Inferior parietal cortex (tissue), 1 donor: ENCODE data around the gene DEK.

Experiments used
- DNase-seq: peaks from one replicate; pipeline ENCODE4 v3.0.0-alpha.2; 2016; ENCODE audit errors: extremely low spot score

Gene DEK

GRCh38 chr6:18265787-18266522 lies 1.6 kb upstream of the DEK start:
- no peak for DNase-seq

- peak; percentile 15 for DNase-seq
Measured at GRCh38 chr6:18264923-18265377, 620 bp upstream of the DEK start.

GRCh38 chr6:18263418-18264218 lies 712 bp downstream of the DEK start:
- peak; percentile 35 for DNase-seq

- DNase-seq: peak; percentile 20
Measured at GRCh38 chr6:18262702-18263417, 1.5 kb downstream of the DEK start.

- no peak for DNase-seq
Measured at GRCh38 chr6:18261877-18262276, 2.5 kb downstream of the DEK start.

DNA sequence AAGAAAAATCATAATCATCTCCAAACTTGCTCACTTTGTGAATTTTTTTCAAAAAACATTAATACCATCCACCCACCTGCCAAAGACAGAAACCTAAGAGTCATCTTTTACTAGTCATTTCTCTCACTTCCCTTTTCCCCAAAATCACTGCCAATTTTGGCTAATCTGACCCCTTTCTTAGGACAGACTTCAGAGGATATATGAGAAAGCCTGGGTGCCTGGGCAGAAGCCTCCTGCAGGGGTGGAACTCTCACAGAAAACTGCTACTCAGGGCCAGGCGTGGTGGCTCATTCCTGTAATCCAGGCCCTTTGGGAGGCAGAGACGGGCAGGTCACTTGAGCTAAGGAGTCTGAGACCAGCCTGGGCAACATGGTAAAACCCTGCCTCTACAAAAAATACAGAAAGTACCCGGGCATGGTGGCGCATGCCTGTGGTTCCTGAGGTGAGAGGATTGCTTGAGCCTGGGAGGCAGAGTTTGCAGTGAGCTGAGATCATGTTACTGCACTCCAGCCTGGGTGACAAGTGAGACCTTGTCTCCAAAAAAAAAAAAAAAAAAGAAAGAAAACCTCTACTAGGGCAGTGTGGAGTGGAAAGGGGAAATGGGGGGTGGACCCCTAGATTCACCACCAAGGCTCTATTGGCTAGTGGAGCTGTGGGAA lies 3.8 kb downstream of the DEK start:
- DNase-seq: no peak

DNA sequence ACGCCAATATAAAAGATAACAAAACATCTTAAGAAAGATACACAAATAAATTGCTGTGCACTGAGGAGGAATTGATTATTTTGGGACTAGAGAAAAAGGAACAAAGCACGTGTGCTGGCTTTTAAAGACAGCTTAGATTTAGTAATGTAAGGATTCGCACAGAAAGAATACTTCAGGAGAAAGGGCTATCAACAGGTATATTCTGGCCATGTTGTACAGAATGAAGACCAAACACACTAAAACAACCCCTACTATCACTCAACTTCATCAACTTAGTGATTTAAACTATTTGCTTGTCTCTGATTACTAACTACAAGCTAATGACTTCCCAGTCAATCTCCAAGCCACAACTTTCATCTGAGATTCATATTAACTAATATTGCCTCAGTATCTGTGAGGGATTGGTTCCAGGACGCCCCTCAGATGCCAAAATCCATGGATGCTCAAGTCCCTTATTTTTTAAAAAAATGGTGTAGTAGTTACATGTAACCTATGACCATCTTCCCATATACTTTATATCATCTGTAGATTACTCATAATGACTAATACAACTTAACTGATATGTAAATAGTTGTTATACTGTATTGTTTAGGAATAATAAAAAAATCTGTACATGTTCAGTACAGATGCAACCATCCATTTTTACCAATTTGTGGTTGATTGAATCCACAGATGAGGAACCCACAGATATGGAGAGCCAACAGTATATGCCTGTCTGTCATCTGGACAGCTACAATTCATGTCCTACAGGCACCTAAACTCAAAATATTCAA lies 4.5 kb downstream of the DEK start:
- no peak for DNase-seq

GRCh38 chr6:18254793-18255192 lies 9.5 kb downstream of the DEK start:
- DNase-seq: no peak

- DNase-seq: no peak
Measured at GRCh38 chr6:18253635-18254034, 10.7 kb downstream of the DEK start.

- DNase-seq: no peak
Measured at GRCh38 chr6:18249271-18249670, 15.1 kb downstream of the DEK start.

GRCh38 chr6:18248698-18249097 lies 15.6 kb downstream of the DEK start:
- no peak for DNase-seq

DNA sequence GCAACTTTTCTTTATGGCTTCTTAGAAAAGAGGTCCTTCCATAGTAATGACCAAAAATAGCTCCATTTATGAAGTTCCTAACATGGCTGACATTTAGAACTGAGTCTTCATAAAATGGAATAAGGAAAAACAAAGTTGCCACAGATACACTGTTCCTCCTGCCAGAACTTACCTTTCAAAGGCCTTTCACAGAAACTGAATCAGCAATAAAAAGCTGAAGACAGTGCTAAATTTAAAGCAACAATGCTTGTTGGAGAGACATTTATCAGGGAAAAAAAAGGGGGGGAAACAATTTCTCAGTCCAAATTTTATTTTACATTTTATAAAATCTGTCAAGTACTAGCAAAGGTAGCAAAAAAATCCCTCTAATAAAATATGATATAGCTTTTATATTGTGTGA lies 17.3 kb downstream of the DEK start:
- DNase-seq: no peak

GRCh38 chr6:18246205-18246604 lies 18.1 kb downstream of the DEK start:
- no peak for DNase-seq

- no peak for DNase-seq
Measured at GRCh38 chr6:18245642-18246041, 18.7 kb downstream of the DEK start.

DNA sequence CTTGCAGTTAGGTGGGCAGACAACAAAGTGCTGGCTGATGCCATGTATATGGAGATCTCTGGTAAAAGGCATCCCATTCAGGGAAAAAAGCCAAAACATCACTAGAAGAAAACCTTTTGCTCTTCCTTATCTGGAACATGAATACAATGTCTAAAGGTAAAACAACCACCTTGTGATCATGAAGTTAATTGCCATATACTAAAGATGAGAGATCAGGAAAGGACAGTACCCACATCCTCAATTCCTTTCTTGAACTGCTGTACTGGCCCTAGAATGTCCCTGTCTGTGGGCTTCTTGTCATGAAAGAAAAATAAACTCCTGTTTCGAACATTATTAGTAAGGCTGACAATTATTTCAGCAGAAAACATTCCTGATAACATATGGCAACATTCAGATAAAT lies 19.3 kb downstream of the DEK start:
- DNase-seq: no peak

- no peak for DNase-seq
Measured at GRCh38 chr6:18244251-18244650, 20.1 kb downstream of the DEK start.

- DNase-seq: no peak
Measured at GRCh38 chr6:18243302-18243893, 20.9 kb downstream of the DEK start.

DNA sequence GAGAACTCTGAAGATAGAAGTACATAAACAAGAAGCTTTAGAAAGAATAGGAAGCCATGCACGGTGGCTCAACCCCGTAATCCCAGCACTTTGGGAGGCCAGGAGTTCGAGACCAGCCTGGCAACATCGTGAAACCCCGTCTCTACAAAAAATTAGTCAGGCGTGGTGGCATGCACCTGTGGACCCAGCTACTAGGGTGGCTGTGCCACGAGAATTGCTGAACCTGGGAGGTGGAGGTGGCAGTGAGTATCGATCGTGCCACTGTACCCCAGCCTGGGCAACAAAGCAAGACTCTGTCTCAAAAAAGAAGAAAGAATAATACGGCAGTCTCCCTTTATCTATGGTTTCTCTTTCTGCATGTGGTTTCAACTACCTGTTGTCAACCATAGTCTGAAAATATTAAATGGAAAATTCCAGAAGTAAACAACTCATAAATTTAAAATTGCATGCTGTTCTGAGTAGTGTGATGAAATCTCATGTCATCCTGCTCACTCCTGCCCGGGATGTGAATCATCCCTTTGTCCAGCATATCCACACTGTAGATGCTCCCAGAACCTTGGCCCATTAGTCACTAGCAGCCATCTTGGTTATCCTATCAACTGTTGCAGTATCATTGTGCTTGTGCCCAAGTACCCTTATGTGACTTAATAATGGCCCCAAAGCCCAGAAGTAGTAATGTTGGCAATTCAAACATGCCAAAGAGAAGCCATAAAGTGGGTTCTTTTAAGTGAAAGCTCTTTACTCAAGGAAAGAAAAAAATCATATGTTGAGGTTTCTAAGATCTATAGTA lies 22.1 kb downstream of the DEK start:
- no peak for DNase-seq

DNA sequence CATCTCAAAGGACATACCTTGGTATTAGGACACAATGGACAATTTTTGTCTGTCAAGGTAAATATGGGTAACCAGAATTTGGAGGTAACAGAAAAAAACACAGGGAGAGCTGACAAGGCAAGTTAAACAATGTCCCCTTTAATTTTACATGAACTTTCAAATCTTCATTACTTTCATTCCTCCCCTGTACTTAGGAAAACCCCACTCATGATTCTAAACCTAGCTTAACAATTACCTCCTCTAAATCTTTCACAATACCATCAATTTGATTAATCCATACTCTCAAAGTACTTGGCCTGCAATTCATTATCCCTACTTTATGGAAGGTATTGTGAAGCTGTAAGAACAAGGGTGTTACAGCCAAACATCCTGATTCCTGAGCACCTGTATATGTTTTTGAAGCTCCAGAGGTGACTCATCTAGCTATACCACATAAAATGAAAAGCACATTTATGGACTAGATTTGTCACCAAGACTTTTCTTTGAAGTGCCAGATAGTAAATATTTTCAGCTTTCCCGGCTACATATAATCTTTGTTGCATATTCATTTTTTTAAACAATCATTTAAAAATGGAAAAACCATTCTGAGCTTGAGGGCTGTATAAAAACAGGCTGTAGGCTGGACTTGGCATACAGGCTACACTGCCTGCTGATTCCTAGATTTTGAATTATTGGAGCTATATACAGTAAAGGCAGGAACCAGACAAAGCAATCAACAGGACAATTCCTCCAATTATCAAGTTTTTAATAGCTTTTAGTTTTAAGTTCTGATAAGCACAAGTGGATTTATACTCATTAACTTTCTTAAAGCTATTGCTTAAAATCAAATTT lies 22.9 kb downstream of the DEK start:
- no peak for DNase-seq
